H4 (cell line): ENCODE results near the gene CFP. TPM values are rescaled to one million over a fixed set of nuclear protein-coding genes. Genes with fewer than 3 reads are reported as not detected.
"Not testable (repeated sequence)": the region's sequence is repeated elsewhere in the genome, so short reads cannot be mapped to it uniquely, and the experiment has no call there.

Source experiments
- DNase-seq: peaks from one replicate; pipeline ENCODE4 v3.0.0-alpha.2; 2015; ENCODE audit warnings: low spot score
- total RNA-seq: library from RNA; depleted of rRNA; stranded (reverse); fragments of >200 nt; shearing (Covaris generic); gene quantifications from 2 replicates; pipeline ENCODE4 v1.2.3, GENCODE V29; 2014

CFP gene
- total RNA-seq, 1 experiment from 2014 or later, result not detected

GRCh38 chrX:47603125-47603524 is 26.6 kb downstream of the CFP start:
- DNase-seq, result not testable (repeated sequence)

GRCh38 chrX:47597222-47597621 is 32.5 kb downstream of the CFP start:
- no peak for DNase-seq

- no peak for DNase-seq
Measured at GRCh38 chrX:47596256-47596655, 33.5 kb downstream of the CFP start.

GRCh38 chrX:47595716-47596251 is 33.9 kb downstream of the CFP start:
- no peak for DNase-seq

GRCh38 chrX:47593522-47593921 is 36.2 kb downstream of the CFP start:
- no peak for DNase-seq

GRCh38 chrX:47590984-47591383 is 38.7 kb downstream of the CFP start:
- no peak for DNase-seq

- no peak for DNase-seq
Measured at GRCh38 chrX:47587906-47588735, 41.6 kb downstream of the CFP start.

GRCh38 chrX:47587091-47587891 is 42.4 kb downstream of the CFP start:
- no peak for DNase-seq

- no peak for DNase-seq
Measured at GRCh38 chrX:47586043-47586787, 43.5 kb downstream of the CFP start.

GRCh38 chrX:47585273-47585672 is 44.5 kb downstream of the CFP start:
- no peak for DNase-seq

GRCh38 chrX:47584714-47585113 is 45.0 kb downstream of the CFP start:
- no peak for DNase-seq

GRCh38 chrX:47583240-47583861 is 46.4 kb downstream of the CFP start:
- DNase-seq, result no peak

GRCh38 chrX:47581731-47582647 is 47.7 kb downstream of the CFP start, which contains the start of gene TIMP1:
TSS of gene TIMP1 (plus strand) at chrX:47582436. CDS start at chrX:47583416, 980 bp downstream.
- peak; percentile 94 for DNase-seq

- DNase-seq, result peak; percentile 51
Measured at GRCh38 chrX:47579537-47579936, 50.2 kb downstream of the CFP start.

- DNase-seq, result no peak
Measured at GRCh38 chrX:47578692-47579091, 51.0 kb downstream of the CFP start.

- no peak for DNase-seq
Measured at GRCh38 chrX:47577901-47578300, 51.8 kb downstream of the CFP start.

GRCh38 chrX:47577424-47577823 is 52.3 kb downstream of the CFP start:
- DNase-seq, result no peak

- DNase-seq, result no peak
Measured at GRCh38 chrX:47576021-47576898, 53.5 kb downstream of the CFP start.
